ENCODE results near the gene NSMCE1.
"Not testable (repeated sequence)": the region's sequence is repeated elsewhere in the genome, so short reads cannot be mapped to it uniquely, and the experiment has no call there.

The NSMCE1 gene

DNA sequence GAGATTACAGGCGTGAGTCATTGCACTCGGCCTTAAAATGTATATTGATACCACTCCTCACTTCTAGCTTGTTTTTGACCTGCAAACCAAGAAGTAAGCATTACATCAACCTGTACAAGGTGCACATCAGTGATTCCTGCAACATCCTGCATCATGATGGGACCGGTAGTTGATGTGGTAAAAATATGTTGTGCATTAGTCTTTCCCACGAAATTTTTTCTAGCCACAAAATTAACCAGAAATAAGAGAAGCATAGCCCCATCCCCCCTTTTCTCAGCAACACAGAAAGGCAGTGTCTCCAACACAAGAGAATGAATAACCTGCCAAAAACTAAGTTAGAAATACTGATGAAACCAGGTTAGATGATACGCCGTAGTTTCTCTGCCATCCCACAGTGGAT, 21.1 kb upstream of the NSMCE1 start:
- H3K27ac ChIP-seq (ENCODE audit: low read depth, low read length, poor library complexity, severe bottlenecking) = no peak overlapping the region
- H3F3A ChIP-seq (ENCODE audit: insufficient read depth, low read length) = no peaks in the 10 kb centered on the region

DNA sequence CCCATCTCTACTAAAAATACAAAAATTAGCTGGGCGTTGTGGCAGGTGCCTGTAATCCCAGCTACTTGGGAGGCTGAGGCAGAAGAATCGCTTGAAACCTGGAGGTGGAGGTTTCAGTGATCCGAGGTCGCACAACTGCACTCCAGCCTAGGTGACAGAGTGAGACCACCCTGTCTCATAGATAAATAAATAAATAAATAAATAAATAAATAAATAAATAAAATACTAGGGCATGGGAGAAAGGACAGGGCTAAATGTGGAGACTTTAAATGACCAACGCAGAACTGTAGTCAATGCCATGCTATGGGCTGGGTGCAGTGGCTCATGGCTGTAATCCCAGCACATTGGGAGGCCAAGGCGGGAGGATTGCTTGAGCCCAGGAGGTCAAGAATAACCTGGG, 19.7 kb upstream of the NSMCE1 start:
- H3K9ac ChIP-seq (ENCODE audit: low read length); H3K9me2 ChIP-seq (ENCODE audit: low read depth, low read length); H3F3A ChIP-seq (ENCODE audit: insufficient read depth, low read length); H3K79me2 ChIP-seq (ENCODE audit: insufficient read depth, low read length); H3K4me2 ChIP-seq (ENCODE audit: low read length); H3K9me3 ChIP-seq (ENCODE audit: low read length); H3K4me3 ChIP-seq (ENCODE audit: low read depth, low read length, poor library complexity, severe bottlenecking); H3K27me3 ChIP-seq (ENCODE audit: insufficient read depth, low read length); H3K36me3 ChIP-seq (ENCODE audit: insufficient read depth, low read length); H3K27ac ChIP-seq (ENCODE audit: low read depth, low read length, poor library complexity, severe bottlenecking); H2AFZ ChIP-seq (ENCODE audit: low read length); H4K20me1 ChIP-seq (ENCODE audit: insufficient read depth, low read length): not testable (repeated sequence)
- H3K4me1 ChIP-seq (ENCODE audit: insufficient read depth, low read length, severe bottlenecking) = peaks cover 18% of the 10 kb centered on the region

More for the DNA sequence above, 21.1 kb upstream of the NSMCE1 start:
- Histone ChIP-seq H3K79me2 (ENCODE audit: insufficient read depth, low read length) (no peaks in the 10 kb centered on the region), H3K4me2 (ENCODE audit: low read length) (no peak overlapping the region), H3K27me3 (ENCODE audit: insufficient read depth, low read length) (no peaks in the 10 kb centered on the region), H2AFZ (ENCODE audit: low read length) (no peak overlapping the region), H3K9me2 (ENCODE audit: low read depth, low read length) (no peaks in the 10 kb centered on the region), H4K20me1 (ENCODE audit: insufficient read depth, low read length) (no peaks in the 10 kb centered on the region), H3K9ac (ENCODE audit: low read length) (no peak overlapping the region), H3K4me3 (ENCODE audit: low read depth, low read length, poor library complexity, severe bottlenecking) (no peak overlapping the region), H3K36me3 (ENCODE audit: insufficient read depth, low read length) (no peaks in the 10 kb centered on the region), H3K4me1 (ENCODE audit: insufficient read depth, low read length, severe bottlenecking) (peaks cover 15% of the 10 kb centered on the region), H3K9me3 (ENCODE audit: low read length) (no peaks in the 10 kb centered on the region)
- TF ChIP-seq, protein P1, sequence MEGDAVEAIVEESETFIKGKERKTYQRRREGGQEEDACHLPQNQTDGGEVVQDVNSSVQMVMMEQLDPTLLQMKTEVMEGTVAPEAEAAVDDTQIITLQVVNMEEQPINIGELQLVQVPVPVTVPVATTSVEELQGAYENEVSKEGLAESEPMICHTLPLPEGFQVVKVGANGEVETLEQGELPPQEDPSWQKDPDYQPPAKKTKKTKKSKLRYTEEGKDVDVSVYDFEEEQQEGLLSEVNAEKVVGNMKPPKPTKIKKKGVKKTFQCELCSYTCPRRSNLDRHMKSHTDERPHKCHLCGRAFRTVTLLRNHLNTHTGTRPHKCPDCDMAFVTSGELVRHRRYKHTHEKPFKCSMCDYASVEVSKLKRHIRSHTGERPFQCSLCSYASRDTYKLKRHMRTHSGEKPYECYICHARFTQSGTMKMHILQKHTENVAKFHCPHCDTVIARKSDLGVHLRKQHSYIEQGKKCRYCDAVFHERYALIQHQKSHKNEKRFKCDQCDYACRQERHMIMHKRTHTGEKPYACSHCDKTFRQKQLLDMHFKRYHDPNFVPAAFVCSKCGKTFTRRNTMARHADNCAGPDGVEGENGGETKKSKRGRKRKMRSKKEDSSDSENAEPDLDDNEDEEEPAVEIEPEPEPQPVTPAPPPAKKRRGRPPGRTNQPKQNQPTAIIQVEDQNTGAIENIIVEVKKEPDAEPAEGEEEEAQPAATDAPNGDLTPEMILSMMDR (IDR thresholded peaks at IDR 0.05; ENCODE audit: low read length) = no peak
- TF ChIP-seq EZH2 (IDR thresholded peaks at IDR 0.05; ENCODE audit: borderline replicate concordance, low read length) = no peak

DNA sequence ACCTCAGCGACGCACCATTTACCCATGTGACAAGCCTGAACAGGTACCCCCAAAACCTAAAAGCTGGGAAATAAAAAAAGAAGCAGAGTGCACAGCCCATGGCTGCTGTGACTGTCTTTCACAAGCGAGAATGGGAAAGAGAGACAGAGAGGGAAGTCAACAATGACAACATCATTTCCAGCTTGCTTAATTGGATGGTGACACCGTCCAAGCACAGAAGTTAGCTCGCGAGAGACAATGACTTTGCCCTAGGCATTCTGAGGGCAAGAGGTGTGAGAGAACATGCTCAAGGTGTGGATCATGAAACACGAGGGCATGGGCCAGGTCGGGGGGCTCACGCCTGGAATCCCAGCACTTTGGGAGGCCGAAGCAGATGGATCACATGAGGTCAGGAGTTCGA, 19.3 kb upstream of the NSMCE1 start:
- Histone ChIP-seq H3K4me3 (ENCODE audit: low read depth, low read length, poor library complexity, severe bottlenecking) (no peak overlapping the region), H4K20me1 (ENCODE audit: insufficient read depth, low read length) (no peaks in the 10 kb centered on the region), H3K79me2 (ENCODE audit: insufficient read depth, low read length) (no peaks in the 10 kb centered on the region), H3K27ac (ENCODE audit: low read depth, low read length, poor library complexity, severe bottlenecking) (no peak overlapping the region), H3K4me1 (ENCODE audit: insufficient read depth, low read length, severe bottlenecking) (peaks cover 18% of the 10 kb centered on the region), H3K9me3 (ENCODE audit: low read length) (no peaks in the 10 kb centered on the region), H3K9ac (ENCODE audit: low read length) (no peak overlapping the region), H2AFZ (ENCODE audit: low read length) (no peak overlapping the region), H3K9me2 (ENCODE audit: low read depth, low read length) (no peaks in the 10 kb centered on the region), H3F3A (ENCODE audit: insufficient read depth, low read length) (no peaks in the 10 kb centered on the region), H3K36me3 (ENCODE audit: insufficient read depth, low read length) (no peaks in the 10 kb centered on the region), H3K4me2 (ENCODE audit: low read length) (no peak overlapping the region), H3K27me3 (ENCODE audit: insufficient read depth, low read length) (no peaks in the 10 kb centered on the region)
- TF ChIP-seq, protein P1 (IDR thresholded peaks at IDR 0.05; ENCODE audit: low read length) = no peak
- no peak for TF ChIP-seq EZH2 (IDR thresholded peaks at IDR 0.05; ENCODE audit: borderline replicate concordance, low read length)

DNA sequence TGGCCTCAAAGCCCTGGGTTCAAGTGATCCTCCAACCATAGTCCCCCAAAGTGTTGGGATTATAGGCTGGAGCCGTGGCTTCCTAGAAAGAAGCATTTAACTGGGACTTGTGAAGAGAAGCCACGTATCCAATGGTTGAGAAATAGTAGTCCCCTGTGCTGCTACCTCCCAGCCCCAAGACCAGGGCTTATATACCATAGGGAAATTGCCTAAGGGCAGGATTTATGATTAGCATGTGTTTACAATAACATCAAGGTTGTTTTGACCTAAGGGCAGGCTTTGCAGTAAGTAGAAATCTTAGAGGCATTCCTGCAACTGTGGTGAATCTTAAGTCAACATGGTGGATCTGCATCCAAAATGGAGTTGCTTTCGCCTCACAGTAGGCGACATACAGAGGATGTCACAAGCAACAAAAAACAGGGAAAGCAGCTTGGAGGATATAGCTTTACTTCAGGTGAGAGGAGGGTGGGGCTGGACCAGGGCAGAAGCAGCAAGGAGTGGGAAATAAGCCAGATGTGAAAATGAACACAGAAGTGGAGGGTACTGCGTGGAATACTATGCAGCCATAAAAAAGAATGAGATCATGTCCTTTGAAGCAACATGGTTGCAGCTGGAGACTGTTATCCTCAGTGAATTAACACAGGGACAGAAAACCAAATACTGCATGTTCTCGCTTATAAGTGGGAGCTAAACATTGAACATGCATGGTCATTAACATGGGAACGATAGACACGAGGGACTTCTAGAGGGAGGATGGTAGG, 18.7 kb upstream of the NSMCE1 start:
- Histone ChIP-seq H3K4me3 (ENCODE audit: low read depth, low read length, poor library complexity, severe bottlenecking) (no peak overlapping the region), H2AFZ (ENCODE audit: low read length) (no peak overlapping the region), H3K4me2 (ENCODE audit: low read length) (no peak overlapping the region), H3K27ac (ENCODE audit: low read depth, low read length, poor library complexity, severe bottlenecking) (no peak overlapping the region), H3K9me2 (ENCODE audit: low read depth, low read length) (no peaks in the 10 kb centered on the region), H3K9ac (ENCODE audit: low read length) (no peak overlapping the region), H3K4me1 (ENCODE audit: insufficient read depth, low read length, severe bottlenecking) (peaks cover 18% of the 10 kb centered on the region), H4K20me1 (ENCODE audit: insufficient read depth, low read length) (no peaks in the 10 kb centered on the region), H3K9me3 (ENCODE audit: low read length) (no peaks in the 10 kb centered on the region), H3K79me2 (ENCODE audit: insufficient read depth, low read length) (no peaks in the 10 kb centered on the region), H3K27me3 (ENCODE audit: insufficient read depth, low read length) (no peaks in the 10 kb centered on the region), H3F3A (ENCODE audit: insufficient read depth, low read length) (no peaks in the 10 kb centered on the region), H3K36me3 (ENCODE audit: insufficient read depth, low read length) (no peaks in the 10 kb centered on the region)
- TF ChIP-seq, protein P1 (IDR thresholded peaks at IDR 0.05; ENCODE audit: low read length) = no peak
- TF ChIP-seq EZH2 (IDR thresholded peaks at IDR 0.05; ENCODE audit: borderline replicate concordance, low read length) = no peak

All from OCI-LY1 (cell line).